ENCODE measurements around the gene PODXL. TPM values are rescaled to one million over a fixed set of nuclear protein-coding genes. Genes with fewer than 3 reads are reported as not detected.

Gene PODXL
- total RNA-seq, 2 donors from 2014 or later, result 11.2 to 14.6 TPM

DNA sequence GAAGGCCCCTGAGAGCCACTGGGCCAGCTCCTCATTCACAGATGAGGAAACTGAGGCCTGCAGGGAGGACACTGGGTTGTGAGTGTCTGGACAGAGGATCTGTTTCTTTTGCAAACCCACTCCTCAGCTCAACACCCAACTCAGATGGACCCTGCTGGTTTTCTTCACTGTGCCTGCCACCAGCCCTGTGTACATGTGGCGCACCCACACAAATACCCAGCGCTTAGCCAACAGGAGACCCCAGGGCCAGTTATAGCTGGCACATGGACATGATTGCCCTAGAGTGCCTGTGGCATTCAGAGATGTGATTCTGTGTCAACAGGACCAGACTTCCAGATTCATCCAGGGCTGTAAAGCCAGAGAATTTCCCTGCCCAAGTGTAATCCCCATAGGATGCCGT lies 12.4 kb downstream of the PODXL start:
- H3K9me3 ChIP-seq, result no peaks in the 10 kb centered on the region
- H3K9ac ChIP-seq (ENCODE audit: low read depth in 2 of 2, low read length in 2 of 2), result no peak overlapping the region
- H3K27me3 ChIP-seq, result no peaks in the 10 kb centered on the region
- no peak overlapping the region for H3K27ac ChIP-seq
- DNase-seq, result no peak
- no peaks in the 10 kb centered on the region for H3K4me1 ChIP-seq
- intact Hi-C loops (cut with DNase I), result no loop called here
- H3K4me3 ChIP-seq, result no peak overlapping the region
- TF ChIP-seq, protein P1, sequence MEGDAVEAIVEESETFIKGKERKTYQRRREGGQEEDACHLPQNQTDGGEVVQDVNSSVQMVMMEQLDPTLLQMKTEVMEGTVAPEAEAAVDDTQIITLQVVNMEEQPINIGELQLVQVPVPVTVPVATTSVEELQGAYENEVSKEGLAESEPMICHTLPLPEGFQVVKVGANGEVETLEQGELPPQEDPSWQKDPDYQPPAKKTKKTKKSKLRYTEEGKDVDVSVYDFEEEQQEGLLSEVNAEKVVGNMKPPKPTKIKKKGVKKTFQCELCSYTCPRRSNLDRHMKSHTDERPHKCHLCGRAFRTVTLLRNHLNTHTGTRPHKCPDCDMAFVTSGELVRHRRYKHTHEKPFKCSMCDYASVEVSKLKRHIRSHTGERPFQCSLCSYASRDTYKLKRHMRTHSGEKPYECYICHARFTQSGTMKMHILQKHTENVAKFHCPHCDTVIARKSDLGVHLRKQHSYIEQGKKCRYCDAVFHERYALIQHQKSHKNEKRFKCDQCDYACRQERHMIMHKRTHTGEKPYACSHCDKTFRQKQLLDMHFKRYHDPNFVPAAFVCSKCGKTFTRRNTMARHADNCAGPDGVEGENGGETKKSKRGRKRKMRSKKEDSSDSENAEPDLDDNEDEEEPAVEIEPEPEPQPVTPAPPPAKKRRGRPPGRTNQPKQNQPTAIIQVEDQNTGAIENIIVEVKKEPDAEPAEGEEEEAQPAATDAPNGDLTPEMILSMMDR (IDR thresholded peaks at IDR 0.05), result no peak
- H3K36me3 ChIP-seq, result no peaks in the 10 kb centered on the region

DNA sequence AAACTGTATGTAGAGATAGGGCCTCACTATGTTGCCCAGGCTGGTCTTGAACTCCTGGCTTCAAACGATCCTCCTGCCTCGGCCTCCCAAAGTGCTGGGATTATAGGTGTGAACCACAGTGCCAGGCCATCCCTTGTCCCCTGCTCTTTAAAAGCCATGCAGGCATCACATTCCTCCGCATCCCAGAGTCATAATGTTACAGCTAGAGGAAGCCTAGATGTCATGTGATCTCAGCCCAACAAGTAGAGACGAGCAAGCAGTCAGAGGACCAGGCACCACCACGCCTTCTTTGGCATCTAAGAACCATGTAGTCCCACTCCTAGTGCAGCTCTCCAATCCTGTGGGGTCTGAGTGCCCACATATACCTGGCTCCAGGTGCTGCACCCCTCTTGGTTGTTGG lies 13.1 kb downstream of the PODXL start:
- H3K4me3 ChIP-seq, result no peak overlapping the region
- no peaks in the 10 kb centered on the region for H3K36me3 ChIP-seq
- no peak overlapping the region for H3K9ac ChIP-seq (ENCODE audit: low read depth in 2 of 2, low read length in 2 of 2)
- no peaks in the 10 kb centered on the region for H3K4me1 ChIP-seq
- no peaks in the 10 kb centered on the region for H3K27me3 ChIP-seq
- intact Hi-C loops (cut with DNase I), result no loop called here
- no peaks in the 10 kb centered on the region for H3K9me3 ChIP-seq
- DNase-seq, result no peak
- TF ChIP-seq, protein P1 (IDR thresholded peaks at IDR 0.05), result no peak
- no peak overlapping the region for H3K27ac ChIP-seq

DNA sequence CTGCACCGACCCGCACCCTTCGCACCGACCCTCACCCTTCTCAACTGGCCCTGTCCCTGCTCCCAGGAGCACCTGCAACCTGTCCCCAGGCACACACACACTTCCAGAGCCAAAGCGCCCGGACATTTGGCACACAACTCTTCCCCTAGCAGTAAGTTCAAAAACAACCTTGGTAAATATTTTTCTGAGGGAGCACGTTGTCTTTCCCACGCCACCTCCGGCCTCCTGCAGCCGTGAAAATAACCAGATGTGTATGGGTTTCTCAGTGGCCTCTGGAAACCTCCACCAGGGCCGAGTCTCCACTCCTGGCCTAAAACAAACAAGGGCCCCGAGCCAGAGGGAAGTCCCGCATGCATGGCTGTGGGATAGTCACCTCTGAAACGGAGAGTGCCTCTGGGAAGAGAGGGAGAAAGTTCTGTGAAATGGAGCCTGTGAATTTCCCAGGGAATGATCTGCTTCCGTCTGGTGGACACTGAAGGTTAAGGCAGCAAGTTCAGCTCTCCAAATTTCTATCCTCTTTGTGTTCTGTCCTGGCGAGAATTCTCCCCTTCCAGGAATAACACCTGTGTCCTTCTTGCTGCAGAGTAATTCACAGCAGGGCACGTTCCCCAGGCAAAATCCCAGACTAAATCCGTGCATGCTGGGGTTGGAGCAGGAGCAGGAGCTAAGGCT lies 15.8 kb downstream of the PODXL start:
- Histone ChIP-seq H3K9ac (ENCODE audit: low read depth in 2 of 2, low read length in 2 of 2) (no peak overlapping the region), H3K27me3 (no peaks in the 10 kb centered on the region), H3K4me3 (no peak overlapping the region), H3K4me1 (no peaks in the 10 kb centered on the region), H3K36me3 (no peaks in the 10 kb centered on the region), H3K27ac (no peak overlapping the region), H3K9me3 (no peaks in the 10 kb centered on the region)
- intact Hi-C loops (cut with DNase I), result no loop called here
- TF ChIP-seq, protein P1 (IDR thresholded peaks at IDR 0.05), result no peak
- no peak for DNase-seq

DNA sequence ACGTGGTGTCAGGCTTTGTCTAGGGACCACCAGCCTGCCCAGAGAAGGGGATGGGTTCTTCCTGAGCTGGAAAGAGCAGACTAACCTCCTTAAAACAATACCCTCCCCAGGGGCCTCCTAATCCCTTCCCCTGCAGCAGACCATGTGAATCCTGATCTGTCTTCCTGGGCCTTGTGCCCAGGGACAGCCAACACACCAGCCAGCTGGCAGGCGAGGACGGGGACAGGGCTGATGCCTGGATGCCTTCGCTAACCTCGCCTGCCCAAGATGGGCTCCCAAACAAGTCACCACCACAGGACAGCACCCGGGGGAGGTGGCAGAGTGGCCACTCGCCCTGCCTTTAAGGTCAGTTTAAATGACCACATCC lies 17.6 kb downstream of the PODXL start:
- Histone ChIP-seq H3K9me3 (no peaks in the 10 kb centered on the region), H3K27me3 (no peaks in the 10 kb centered on the region), H3K36me3 (no peaks in the 10 kb centered on the region), H3K9ac (ENCODE audit: low read depth in 2 of 2, low read length in 2 of 2) (no peak overlapping the region), H3K4me3 (no peak overlapping the region), H3K4me1 (no peaks in the 10 kb centered on the region), H3K27ac (no peak overlapping the region)
- no peak for DNase-seq
- TF ChIP-seq, protein P1 (IDR thresholded peaks at IDR 0.05), result no peak
- intact Hi-C loops (cut with DNase I), result no loop called here

DNA sequence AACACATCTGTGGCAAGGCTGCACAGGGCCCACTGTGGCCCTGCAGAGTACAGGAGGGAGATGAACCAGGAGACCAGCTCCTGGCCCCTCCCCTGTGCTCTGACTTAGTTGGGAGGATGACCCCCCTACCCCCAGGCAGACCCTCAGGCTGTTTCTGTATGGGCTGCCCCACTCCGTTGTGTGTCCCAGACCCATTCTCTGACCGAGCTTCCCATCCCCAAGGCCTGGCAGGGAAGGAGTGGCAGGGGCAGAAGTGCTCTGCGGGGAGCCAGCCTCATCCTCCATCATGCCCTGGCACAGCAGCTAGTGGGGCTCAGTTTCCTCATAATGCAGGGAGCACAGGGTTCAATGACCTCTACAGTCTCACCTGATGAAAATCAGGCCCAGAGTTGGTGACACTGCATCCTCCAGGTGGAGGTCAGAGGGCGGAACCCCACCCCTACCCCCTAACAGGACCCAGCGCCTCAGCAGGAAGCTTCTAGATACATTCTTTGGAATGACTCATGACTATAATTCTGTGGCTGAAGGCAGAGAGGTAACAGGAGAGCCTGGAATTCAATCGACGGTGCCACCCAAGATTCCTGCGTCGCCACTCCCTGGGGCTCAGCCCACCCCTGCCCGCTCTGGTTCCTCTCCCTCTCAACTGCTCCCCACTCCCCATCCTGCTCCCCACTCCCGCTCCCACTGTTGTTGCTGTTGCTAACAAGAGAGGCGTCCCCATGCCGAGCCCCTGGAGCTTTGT lies 18.2 kb downstream of the PODXL start:
- no peaks in the 10 kb centered on the region for H3K27me3 ChIP-seq
- no peaks in the 10 kb centered on the region for H3K4me1 ChIP-seq
- DNase-seq, result no peak
- TF ChIP-seq, protein P1 (IDR thresholded peaks at IDR 0.05), result no peak
- H3K9ac ChIP-seq (ENCODE audit: low read depth in 2 of 2, low read length in 2 of 2), result no peak overlapping the region
- H3K27ac ChIP-seq, result no peak overlapping the region
- no peak overlapping the region for H3K4me3 ChIP-seq
- no peaks in the 10 kb centered on the region for H3K9me3 ChIP-seq
- H3K36me3 ChIP-seq, result no peaks in the 10 kb centered on the region
- intact Hi-C loops (cut with DNase I), result no loop called here

All from colonic mucosa (tissue), 4 donors.